ENCODE data around the gene MRC1.
"Not testable (repeated sequence)": the region's sequence is repeated elsewhere in the genome, so short reads cannot be mapped to it uniquely, and the experiment has no call there.

DNA sequence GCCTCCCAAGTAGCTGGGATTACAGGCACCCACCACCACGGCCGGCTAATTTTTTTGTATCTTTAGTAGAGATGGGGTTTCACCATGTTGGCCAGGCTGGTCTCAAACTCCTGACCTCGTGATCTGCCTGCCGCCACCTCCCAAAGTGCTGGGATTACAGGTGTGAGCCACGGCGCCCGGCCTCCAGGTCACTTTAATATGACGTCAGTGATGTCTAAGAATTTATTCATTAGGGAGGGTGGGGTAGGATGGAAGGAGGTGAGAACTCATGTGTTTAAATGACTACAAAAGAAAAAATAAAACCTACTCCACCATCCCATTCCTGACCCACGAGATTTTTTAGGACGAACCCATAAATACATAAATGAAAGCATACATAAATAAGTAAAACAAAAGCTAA, 145.2 kb downstream of the MRC1 start:
- TF ChIP-seq, protein P1, sequence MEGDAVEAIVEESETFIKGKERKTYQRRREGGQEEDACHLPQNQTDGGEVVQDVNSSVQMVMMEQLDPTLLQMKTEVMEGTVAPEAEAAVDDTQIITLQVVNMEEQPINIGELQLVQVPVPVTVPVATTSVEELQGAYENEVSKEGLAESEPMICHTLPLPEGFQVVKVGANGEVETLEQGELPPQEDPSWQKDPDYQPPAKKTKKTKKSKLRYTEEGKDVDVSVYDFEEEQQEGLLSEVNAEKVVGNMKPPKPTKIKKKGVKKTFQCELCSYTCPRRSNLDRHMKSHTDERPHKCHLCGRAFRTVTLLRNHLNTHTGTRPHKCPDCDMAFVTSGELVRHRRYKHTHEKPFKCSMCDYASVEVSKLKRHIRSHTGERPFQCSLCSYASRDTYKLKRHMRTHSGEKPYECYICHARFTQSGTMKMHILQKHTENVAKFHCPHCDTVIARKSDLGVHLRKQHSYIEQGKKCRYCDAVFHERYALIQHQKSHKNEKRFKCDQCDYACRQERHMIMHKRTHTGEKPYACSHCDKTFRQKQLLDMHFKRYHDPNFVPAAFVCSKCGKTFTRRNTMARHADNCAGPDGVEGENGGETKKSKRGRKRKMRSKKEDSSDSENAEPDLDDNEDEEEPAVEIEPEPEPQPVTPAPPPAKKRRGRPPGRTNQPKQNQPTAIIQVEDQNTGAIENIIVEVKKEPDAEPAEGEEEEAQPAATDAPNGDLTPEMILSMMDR (IDR thresholded peaks at IDR 0.05): not testable (repeated sequence)
- TF ChIP-seq POLR2A (IDR thresholded peaks at IDR 0.05): not testable (repeated sequence)

All from lower leg skin (tissue), 3 donors.